Calu3 (cell line): ENCODE data around the gene RTN4IP1. TPM values are rescaled to one million over a fixed set of nuclear protein-coding genes. Genes with fewer than 3 reads are reported as not detected.

Experiments used
- BruUV-seq: library from RNA; stranded (reverse); fragments of 400-500 nt; replicated peaks from 2 replicates; lab custom pipeline; 2021; lab: Mats Ljungman, UMichigan
- CTCF ChIA-PET: fragments of 300-600 bp; sonication (Branson Sonifier 250); formaldehyde crosslinking; loops from one replicate; lab custom pipeline; 2022; ENCODE audit warnings: antibody characterized with exemption; lab: Charles Lee
- DNase-seq: peaks from one replicate; pipeline ENCODE4 v3.0.0; 2022
- H3K27ac Mint-ChIP-seq: one replicate; pipeline ENCODE4 v1.8.0; 2022; ENCODE audit warnings: mixed read lengths; ENCODE audit not compliant: unreplicated experiment
- H3K27me3 Mint-ChIP-seq: one replicate; pipeline ENCODE4 v1.8.0; 2022; ENCODE audit warnings: mixed read lengths; ENCODE audit not compliant: unreplicated experiment
- H3K36me3 Mint-ChIP-seq: one replicate; pipeline ENCODE4 v1.8.0; 2022; ENCODE audit warnings: mild to moderate bottlenecking, moderate library complexity, mixed read lengths; ENCODE audit not compliant: insufficient read depth, unreplicated experiment
- H3K4me1 Mint-ChIP-seq: one replicate; pipeline ENCODE4 v1.8.0; 2022; ENCODE audit warnings: mild to moderate bottlenecking, low read depth, mixed read lengths; ENCODE audit not compliant: unreplicated experiment
- H3K4me3 Mint-ChIP-seq: one replicate; pipeline ENCODE4 v1.8.0; 2022; ENCODE audit warnings: mild to moderate bottlenecking, low read depth, moderate library complexity, mixed read lengths; ENCODE audit not compliant: unreplicated experiment
- H3K9me3 Mint-ChIP-seq: one replicate; pipeline ENCODE4 v1.8.0; 2022; ENCODE audit warnings: low read depth, mixed read lengths; ENCODE audit not compliant: unreplicated experiment
- CTCF ChIP-seq: fragments of 200-600 bp; IDR thresholded peaks from one replicate; pipeline ENCODE4 v1.8.0; 2022; ENCODE audit warnings: antibody characterized with exemption; ENCODE audit not compliant: unreplicated experiment
- intact Hi-C: fragments of 100-400 bp; cut with micrococcal nuclease; formaldehyde crosslinking; loops from one replicate; pipeline ENCODE4 v1.10.0; 2022; ENCODE audit not compliant: unreplicated experiment
- total RNA-seq: library from RNA; stranded (reverse); gene quantifications from 2 replicates; pipeline ENCODE4 v1.2.3, GENCODE V29; 2022

The RTN4IP1 gene
- total RNA-seq, 1 experiment from 2014 or later: 18.8 TPM

- intact Hi-C loops: no loop called here
- no peak for DNase-seq
- CTCF ChIA-PET: no interaction called here
- peaks cover 11% of the 10 kb centered on the region for H3K36me3 Mint-ChIP-seq
- no peaks in the 10 kb centered on the region for H3K27me3 Mint-ChIP-seq
- H3K27ac Mint-ChIP-seq: no peak overlapping the region
- no TSS peak for BruUV-seq
- peaks cover 9% of the 10 kb centered on the region for H3K4me1 Mint-ChIP-seq
- no peak for TF ChIP-seq CTCF
- no peaks in the 10 kb centered on the region for H3K9me3 Mint-ChIP-seq
- no peak overlapping the region for H3K4me3 Mint-ChIP-seq
These were observed 42.4 kb upstream of the RTN4IP1 start for GRCh38 chr6:106671651-106672050.

GRCh38 chr6:106670236-106670635, 40.9 kb upstream of the RTN4IP1 start:
- Mint-ChIP-seq H3K27ac (no peak overlapping the region), H3K9me3 (no peaks in the 10 kb centered on the region), H3K4me3 (no peak overlapping the region), H3K4me1 (peaks cover 4% of the 10 kb centered on the region), H3K36me3 (peaks cover 11% of the 10 kb centered on the region), H3K27me3 (no peaks in the 10 kb centered on the region)
- CTCF ChIA-PET: interaction anchor here (0.6 to 1.2 kb wide), 5 partner anchors 21 to 680 kb away, joined by 3 to 5 read pairs (median 3); no protein-coding TSS in a partner anchor
- no TSS peak for BruUV-seq
- TF ChIP-seq CTCF: no peak
- no peak for DNase-seq
- intact Hi-C loops: no loop called here

GRCh38 chr6:106667022-106667402, 37.7 kb upstream of the RTN4IP1 start:
- Mint-ChIP-seq H3K4me3 (no peak overlapping the region), H3K27ac (no peak overlapping the region), H3K9me3 (no peaks in the 10 kb centered on the region), H3K36me3 (peaks cover 11% of the 10 kb centered on the region), H3K4me1 (no peaks in the 10 kb centered on the region), H3K27me3 (no peaks in the 10 kb centered on the region)
- intact Hi-C loops: no loop called here
- BruUV-seq: no TSS peak
- CTCF ChIA-PET: no interaction called here
- no peak for TF ChIP-seq CTCF
- DNase-seq: no peak

GRCh38 chr6:106666282-106667021, 37.2 kb upstream of the RTN4IP1 start:
- BruUV-seq: no TSS peak

More at GRCh38 chr6:106666282-106667021, 37.2 kb upstream of the RTN4IP1 start:
- no peak for TF ChIP-seq CTCF
- H3K4me3 Mint-ChIP-seq: no peak overlapping the region
- intact Hi-C loops: no loop called here
- no peaks in the 10 kb centered on the region for H3K4me1 Mint-ChIP-seq
- H3K9me3 Mint-ChIP-seq: no peaks in the 10 kb centered on the region
- DNase-seq: no peak
- no peak overlapping the region for H3K27ac Mint-ChIP-seq
- H3K36me3 Mint-ChIP-seq: peaks cover 11% of the 10 kb centered on the region
- CTCF ChIA-PET: no interaction called here
- H3K27me3 Mint-ChIP-seq: no peaks in the 10 kb centered on the region
